Kidney tubule cell (primary cell): ENCODE data around the gene TUSC7.

Source experiments
- DNase-seq: peaks from one replicate; pipeline ENCODE4 v3.0.0-alpha.2; 2018; ENCODE audit warnings: low spot score

The TUSC7 gene

DNA sequence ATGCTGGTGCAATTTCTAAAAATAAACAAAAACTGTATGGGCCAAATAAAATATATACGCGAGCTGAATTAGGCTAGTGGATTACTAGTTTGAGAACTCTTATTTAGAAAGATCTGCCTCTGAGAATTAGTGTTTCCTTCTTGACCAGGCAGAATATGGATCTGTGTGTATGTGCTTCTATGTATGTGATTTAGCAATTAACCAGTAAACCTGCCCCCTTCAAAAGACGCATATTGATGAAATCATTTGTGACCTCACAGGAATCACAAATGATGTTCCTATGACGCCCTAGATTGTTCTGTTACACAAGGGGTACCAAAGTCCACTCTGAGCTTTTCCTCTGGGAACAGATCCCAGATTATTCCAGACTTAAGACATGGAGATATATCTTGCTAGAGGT is at the start of gene TUSC7:
Gene TUSC7 (plus strand): TSS at position 301 of the 400 bp plus-strand sequence.
- DNase-seq, result no peak

DNA sequence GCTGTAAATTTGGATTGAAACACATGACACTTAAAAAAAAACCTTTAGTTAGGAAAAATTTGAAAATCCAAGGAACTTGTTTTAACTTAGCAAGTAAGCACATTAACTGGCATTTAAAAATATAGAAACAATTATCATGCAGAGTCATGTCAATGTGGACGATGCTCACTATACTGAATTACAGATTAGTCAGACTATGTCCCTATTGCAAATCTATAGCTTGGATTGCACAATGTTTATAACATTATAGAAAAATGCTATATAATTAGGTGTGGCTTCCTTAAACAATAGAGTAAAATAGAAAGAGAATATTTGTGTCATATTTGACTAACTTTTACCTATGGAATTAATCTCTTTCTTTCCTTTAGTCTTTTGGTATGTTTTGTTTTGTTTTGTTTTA is 48.4 kb upstream of the TUSC7 start:
- DNase-seq, result no peak

GRCh38 chr3:116663161-116664110 is 46.1 kb upstream of the TUSC7 start:
- DNase-seq, result no peak

DNA sequence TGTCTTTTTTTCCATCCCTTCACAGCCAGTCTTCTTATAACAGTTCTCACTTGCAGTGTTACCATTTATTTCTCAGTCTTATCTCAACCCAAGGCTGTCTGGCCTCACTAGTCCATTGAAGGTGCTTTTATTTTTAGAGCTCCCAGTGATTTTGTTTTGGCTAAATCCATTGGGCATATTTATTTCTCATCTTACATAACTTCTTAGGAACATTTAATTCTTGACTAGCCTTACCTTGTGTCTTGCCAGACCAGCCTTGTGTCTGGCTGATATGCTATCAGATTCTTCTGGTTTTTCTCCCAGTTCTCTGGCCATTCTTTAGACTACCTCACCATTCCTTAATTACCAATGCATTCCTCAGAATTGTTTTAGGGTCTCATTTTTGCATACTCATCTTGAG is 42.3 kb upstream of the TUSC7 start:
- DNase-seq, result no peak

DNA sequence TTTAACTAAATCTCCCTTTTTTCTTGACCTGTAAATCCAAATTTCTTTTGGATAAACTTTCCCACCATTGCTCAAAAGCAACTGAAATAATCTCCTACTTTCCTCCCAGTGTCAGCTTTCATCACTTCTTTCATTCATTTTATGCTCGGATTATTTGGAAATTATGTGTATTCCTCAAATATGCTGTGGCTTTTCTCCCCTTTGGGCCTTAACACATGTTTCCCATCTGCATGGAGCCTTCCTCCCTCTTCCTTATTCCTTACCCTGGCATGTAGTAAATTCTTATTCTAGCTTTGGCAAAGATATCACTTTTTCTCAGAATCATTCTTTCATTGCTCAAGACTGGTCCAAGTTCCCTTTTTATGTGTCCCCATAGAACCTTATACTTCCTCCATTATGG is 41.8 kb upstream of the TUSC7 start:
- no peak for DNase-seq

DNA sequence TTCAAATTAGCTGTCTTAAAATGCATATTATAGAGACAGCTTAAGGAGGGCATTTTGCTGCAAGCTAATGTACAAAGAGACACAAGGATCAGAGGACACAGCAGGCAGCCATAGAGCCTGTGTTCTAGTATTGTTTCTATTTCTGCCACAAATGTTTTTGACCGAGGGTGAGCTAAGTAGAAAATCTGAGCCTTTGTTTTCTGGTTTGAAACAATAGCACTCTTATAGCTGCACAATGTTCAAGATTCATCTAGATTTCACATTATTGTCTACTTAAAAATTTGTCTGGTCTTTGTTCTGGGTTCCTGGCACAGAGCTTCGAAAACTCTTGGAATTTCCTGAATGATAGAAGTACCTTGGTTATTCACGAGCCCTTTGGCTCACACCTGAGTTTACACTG is 40.0 kb upstream of the TUSC7 start:
- no peak for DNase-seq

DNA sequence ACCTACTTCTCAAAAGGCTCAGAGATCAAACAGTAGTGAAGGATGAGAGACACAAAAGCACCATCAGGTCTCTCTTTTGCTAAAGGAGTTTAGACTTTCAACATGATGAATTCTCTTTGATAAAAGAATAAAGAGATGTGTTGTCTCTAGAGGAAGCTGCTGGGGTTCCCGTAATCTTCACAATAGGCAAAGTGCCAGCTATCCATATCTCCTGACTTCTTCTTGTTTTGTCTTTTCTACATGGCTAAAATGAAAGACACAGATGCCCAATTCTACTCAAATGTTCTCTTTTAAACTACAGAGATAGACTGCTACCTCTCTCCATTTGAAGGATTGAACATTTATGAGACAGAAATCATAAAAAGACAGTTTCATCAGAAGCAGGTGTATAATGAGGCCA is 38.4 kb upstream of the TUSC7 start:
- no peak for DNase-seq

DNA sequence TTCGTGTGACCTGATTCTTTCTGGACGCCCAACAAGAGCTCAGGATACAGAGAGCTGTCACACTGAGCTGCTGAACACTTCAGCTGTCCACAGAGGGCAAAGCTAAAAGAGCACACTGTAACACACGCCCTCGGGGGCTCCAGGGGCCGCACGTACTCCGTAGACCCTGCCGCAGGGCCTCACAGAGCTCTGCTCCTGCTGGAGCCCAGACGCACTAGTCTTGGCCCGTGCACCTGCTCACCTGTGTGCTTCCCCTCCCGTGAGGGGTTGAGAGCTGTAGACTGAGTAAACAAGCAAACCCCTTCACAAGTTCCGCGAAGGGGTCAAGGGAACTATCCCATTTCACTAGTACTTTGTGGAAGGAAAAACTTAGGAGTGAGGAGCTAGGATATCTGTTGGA is 30.7 kb upstream of the TUSC7 start:
- no peak for DNase-seq

DNA sequence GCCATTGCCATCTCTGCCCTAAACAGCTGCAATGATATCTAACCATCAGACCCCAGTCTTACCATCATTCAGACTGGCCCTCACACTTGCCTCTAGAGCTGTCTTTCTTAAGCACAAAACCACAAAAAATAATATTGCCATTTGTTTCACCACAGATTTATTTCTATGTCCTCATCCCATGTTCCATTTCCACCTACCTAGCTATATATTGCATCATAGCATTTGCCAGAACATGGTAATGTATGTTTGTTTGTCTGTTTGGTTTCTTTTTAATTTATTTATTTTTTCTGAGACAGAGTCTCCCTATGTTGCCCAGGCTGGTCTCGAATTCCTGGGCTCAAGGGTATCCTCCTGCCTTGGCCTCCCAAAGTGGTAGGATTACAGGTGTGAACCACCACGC is 18.5 kb upstream of the TUSC7 start:
- no peak for DNase-seq

GRCh38 chr3:116701070-116701469 is 8.5 kb upstream of the TUSC7 start:
- DNase-seq, result no peak

GRCh38 chr3:116702334-116702733 is 7.2 kb upstream of the TUSC7 start:
- DNase-seq, result no peak

GRCh38 chr3:116707531-116707930 is 2.0 kb upstream of the TUSC7 start:
- DNase-seq, result no peak

- DNase-seq, result peak; percentile 8
Measured at GRCh38 chr3:116716490-116716889, 6.9 kb downstream of the TUSC7 start.

- DNase-seq, result no peak
Measured at GRCh38 chr3:116717566-116717965, 8.0 kb downstream of the TUSC7 start.

- no peak for DNase-seq
Measured at GRCh38 chr3:116728454-116728853, 18.9 kb downstream of the TUSC7 start.

DNA sequence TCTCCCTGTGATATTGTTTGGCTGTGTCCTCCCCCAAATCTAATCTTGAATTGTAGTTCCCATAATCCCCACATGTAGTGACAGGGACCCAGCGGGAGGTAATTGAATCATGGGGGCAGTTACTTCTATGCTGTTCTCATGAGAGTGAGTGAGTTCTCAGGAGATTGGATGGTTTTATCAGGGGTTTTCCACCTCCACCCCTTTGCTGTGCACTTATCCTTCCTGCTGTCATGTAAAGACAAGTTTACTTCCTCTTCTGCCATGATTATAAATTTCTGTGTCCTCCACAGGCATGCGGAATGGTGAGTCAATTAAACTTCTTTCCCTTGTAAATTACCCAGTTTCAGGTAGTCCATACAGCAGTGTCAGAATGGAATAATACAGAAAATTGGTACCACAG is 24.7 kb downstream of the TUSC7 start:
- DNase-seq, result no peak

GRCh38 chr3:116739678-116740077 is 30.1 kb downstream of the TUSC7 start:
- no peak for DNase-seq

- no peak for DNase-seq
Measured at GRCh38 chr3:116740293-116740692, 30.7 kb downstream of the TUSC7 start.

GRCh38 chr3:116741467-116741866 is 31.9 kb downstream of the TUSC7 start:
- DNase-seq, result no peak

- DNase-seq, result no peak
Measured at GRCh38 chr3:116743062-116743461, 33.5 kb downstream of the TUSC7 start.

GRCh38 chr3:116749388-116749787 is 39.8 kb downstream of the TUSC7 start:
- DNase-seq, result peak; percentile 19

DNA sequence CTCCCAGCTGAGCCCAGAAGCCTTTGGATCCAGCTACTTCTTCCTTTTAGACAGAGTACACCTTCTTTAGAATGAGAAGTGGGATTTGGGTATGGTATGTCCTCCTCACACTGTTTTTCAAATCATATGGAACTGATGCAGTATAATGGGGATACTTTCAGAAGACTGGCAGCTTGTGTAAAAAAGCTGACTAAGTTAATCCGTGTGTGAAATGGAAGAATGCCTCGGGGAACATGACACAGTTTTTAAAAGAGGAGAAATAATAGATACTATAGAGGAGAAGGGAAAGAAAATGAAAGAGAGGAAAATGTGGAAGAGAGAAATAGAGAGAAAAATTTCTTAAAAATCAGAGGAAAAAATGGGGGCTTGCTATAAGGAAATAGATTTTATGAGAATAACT is 47.7 kb downstream of the TUSC7 start:
- DNase-seq, result no peak

GRCh38 chr3:116759316-116759715 is 49.7 kb downstream of the TUSC7 start:
- DNase-seq, result no peak
